Ovary (tissue), 9 donors: Measurements from ENCODE around the gene NAALADL2. TPM values are rescaled to one million over a fixed set of nuclear protein-coding genes. Genes with fewer than 3 reads are reported as not detected.

Experiments
- DNase-seq, 5 donors: peaks; one replicate each; pipeline ENCODE4 v3.0.0-alpha.2; 2019 to 2020
- H3K27ac ChIP-seq, 2 donors: fragments of 200-600 bp; one replicate each; pipeline versions ENCODE4 v1.5.1 to v1.8.0; 2019 to 2022
- H3K27me3 ChIP-seq: fragments of 200-600 bp; one replicate; pipeline ENCODE4 v1.8.0; 2022
- H3K36me3 ChIP-seq: fragments of 200-600 bp; sonication (generic); one replicate; pipeline ENCODE4 v1.5.1; 2019
- H3K4me1 ChIP-seq: one replicate; pipeline ENCODE4 v1.8.1; 2013; ENCODE audit warnings: mild to moderate bottlenecking, moderate library complexity; ENCODE audit not compliant: insufficient read depth
- H3K4me3 ChIP-seq: fragments of 200-600 bp; sonication (generic); one replicate; pipeline ENCODE4 v1.5.1; 2017
- H3K9me3 ChIP-seq, 2 donors: fragments of 200-600 bp in 1 of 2; sonication (generic) in 1 of 2; one replicate each; pipeline versions ENCODE4 v1.5.1 to v1.8.1; 2013 to 2019; ENCODE audit warnings: mild to moderate bottlenecking in 1 of 2, moderate library complexity in 1 of 2
- EP300 ChIP-seq: sonication (generic); formaldehyde crosslinking; IDR thresholded peaks from one replicate; pipeline ENCODE4 v1.6.1; 2017; ENCODE audit warnings: antibody characterized with exemption
- POLR2A ChIP-seq: fragments of 450-650 bp; IDR thresholded peaks from one replicate; pipeline ENCODE4 v1.6.1; 2017; ENCODE audit warnings: antibody characterized with exemption, mild to moderate bottlenecking, moderate library complexity
- WGBS, 3 donors: extraction: QIAGEN DNeasy Blood & Tissue Kit in 1 of 3; methylation state at CpG; one replicate each; pipeline versions ENCODE4 v1.1.5 to v1.1.7; 2013 to 2017; 5-methylcytosine and 5-hydroxymethylcytosine counted together
- intact Hi-C, 4 donors: fragments of 100-400 bp; cut with DNase I; formaldehyde crosslinking; loops; one replicate each; pipeline versions ENCODE4 v1.11.0 to v1.15.1; 2022 to 2023
- polyA plus RNA-seq, 2 donors: library from polyadenylated mRNA; stranded (reverse); fragments of 200-250 nt in 1 of 2; fragments of 350-450 nt in 1 of 2; fragmentation: Illumina TruSeq in 1 of 2; extraction: RNeasy Lipid Tissue Mini Kit (QIAGEN cat#74804) in 1 of 2; gene quantifications; one replicate each; pipeline ENCODE4 v1.2.3, GENCODE V29; 2013 to 2014
- total RNA-seq, 7 donors: library from RNA; depleted of rRNA in 2 of 7; stranded (reverse); fragments of >200 nt in 2 of 7; fragmentation: NEBNext Ultra II Directional in 3 of 7; extraction: Animal tissue kit (Norgen Biotek cat#: 25700) in 3 of 7; gene quantifications; one replicate each; pipeline versions ENCODE4 v1.1.0 to v1.2.4, GENCODE V29; 2016 to 2023
- TF ChIP-seq, protein P1 (sequence below), 3 donors: fragments of 450-650 bp in 2 of 3; fragments of 200-600 bp in 1 of 3; IDR thresholded peaks; one replicate each; pipeline versions ENCODE4 v1.5.1 to v1.8.0; 2016 to 2022; ENCODE audit warnings: antibody characterized with exemption in 3 of 3, mild to moderate bottlenecking in 1 of 3
- donor health status: DM: no; HTN: no; CAD: no; lungs with moderate emphysema.
- donor health status: DM: no; HTN: no; CAD: no.
- donor health status: Bipolar disorder and iron deficiency.
- donor health status: DM: yes; HTN: yes; CAD: no.
- donor health status: DM: no; HTN: no; CAD: no.
- donor health status: DM: yes; HTN: yes; CAD: no.

NAALADL2 gene
- total and polyA plus RNA-seq, 9 donors, result 2.3 to 29.3 (median 15.2) TPM

DNA sequence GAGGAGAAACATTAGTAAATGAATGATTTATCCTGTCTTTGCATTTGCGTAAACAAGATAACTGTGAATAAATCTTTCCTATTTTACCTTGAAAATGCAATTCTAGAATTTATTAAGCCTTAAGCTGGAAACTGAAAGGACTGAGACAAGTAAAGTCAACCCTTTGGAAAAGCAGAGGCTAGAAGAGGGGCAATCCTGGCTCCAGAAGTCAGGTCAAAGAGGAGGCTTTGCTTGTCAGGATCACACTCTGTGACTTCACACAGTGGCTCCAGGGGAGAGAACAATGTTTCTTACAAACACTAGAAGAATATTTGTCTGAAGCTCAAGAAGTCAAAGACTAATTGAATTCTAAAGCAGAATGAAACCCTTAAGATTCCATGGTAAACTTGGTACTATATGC is 530.4 kb downstream of the NAALADL2 start:
- WGBS, 3 donors, result 76 to 94% (median 90%) methylated on average over 1 of the region's 1 CpG

DNA sequence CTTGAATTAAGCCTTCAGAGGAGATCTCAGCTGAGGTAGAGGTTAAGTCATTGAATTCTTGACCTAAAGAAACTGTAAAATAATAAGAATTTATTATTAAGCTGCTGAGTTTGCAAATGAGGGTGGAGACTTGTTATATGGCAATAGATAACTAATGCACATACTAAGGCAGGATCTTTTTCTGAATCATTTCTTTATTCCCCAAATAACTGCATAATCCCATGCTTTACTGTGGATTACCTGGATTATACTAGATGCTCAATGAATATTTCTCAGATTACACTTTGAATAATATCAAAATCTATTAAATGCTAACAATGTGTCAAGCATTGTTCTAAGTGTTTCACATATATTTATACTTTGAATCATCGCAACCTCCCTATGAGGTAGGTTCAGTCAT is 532.5 kb downstream of the NAALADL2 start:
- H3K27me3 ChIP-seq, result no peaks in the 10 kb centered on the region
- H3K4me1 ChIP-seq, result no peaks in the 10 kb centered on the region
- TF ChIP-seq, protein P1, sequence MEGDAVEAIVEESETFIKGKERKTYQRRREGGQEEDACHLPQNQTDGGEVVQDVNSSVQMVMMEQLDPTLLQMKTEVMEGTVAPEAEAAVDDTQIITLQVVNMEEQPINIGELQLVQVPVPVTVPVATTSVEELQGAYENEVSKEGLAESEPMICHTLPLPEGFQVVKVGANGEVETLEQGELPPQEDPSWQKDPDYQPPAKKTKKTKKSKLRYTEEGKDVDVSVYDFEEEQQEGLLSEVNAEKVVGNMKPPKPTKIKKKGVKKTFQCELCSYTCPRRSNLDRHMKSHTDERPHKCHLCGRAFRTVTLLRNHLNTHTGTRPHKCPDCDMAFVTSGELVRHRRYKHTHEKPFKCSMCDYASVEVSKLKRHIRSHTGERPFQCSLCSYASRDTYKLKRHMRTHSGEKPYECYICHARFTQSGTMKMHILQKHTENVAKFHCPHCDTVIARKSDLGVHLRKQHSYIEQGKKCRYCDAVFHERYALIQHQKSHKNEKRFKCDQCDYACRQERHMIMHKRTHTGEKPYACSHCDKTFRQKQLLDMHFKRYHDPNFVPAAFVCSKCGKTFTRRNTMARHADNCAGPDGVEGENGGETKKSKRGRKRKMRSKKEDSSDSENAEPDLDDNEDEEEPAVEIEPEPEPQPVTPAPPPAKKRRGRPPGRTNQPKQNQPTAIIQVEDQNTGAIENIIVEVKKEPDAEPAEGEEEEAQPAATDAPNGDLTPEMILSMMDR (IDR thresholded peaks at IDR 0.05), result no peak
- TF ChIP-seq EP300 (no peak), POLR2A (no peak)
- no peaks in the 10 kb centered on the region for H3K36me3 ChIP-seq
- intact Hi-C loops, result no loop called here
- H3K4me3 ChIP-seq, result no peak overlapping the region
- H3K27ac ChIP-seq, result no peak overlapping the region
- DNase-seq, result no peak
- WGBS, 3 donors, result 98 to 100% (median 100%) methylated on average over 1 of the region's 1 CpG
- no peaks in the 10 kb centered on the region for H3K9me3 ChIP-seq

More for the DNA sequence above, 530.4 kb downstream of the NAALADL2 start:
- no peak overlapping the region for H3K4me3 ChIP-seq
- no peak for DNase-seq
- TF ChIP-seq POLR2A, result no peak
- no peak for TF ChIP-seq EP300
- TF ChIP-seq, protein P1 (IDR thresholded peaks at IDR 0.05), result no peak
- intact Hi-C loops, result no loop called here
- H3K27ac ChIP-seq, result no peak overlapping the region
- H3K36me3 ChIP-seq, result no peaks in the 10 kb centered on the region
- H3K9me3 ChIP-seq, result no peaks in the 10 kb centered on the region
- H3K27me3 ChIP-seq, result no peaks in the 10 kb centered on the region
- H3K4me1 ChIP-seq, result no peaks in the 10 kb centered on the region

DNA sequence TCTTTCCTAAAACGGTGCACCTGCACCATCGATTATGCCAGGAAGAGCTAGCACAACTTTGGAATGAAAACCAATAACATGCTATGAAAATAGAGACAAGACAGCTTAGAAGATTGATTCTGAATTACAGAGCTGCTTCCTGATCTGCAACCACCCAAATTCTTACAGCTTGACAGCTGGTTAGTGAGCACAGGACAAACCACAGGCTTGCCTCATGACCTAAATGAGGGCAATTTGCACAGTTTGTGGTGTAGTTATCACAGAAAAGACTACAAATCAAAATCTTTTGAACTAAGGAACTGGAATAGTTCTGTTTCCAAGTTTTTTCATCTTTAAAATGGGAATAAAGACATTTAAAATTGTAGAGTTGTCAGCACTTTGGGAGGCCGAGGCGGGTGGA is 533.5 kb downstream of the NAALADL2 start:
- Histone ChIP-seq H3K27me3 (no peaks in the 10 kb centered on the region), H3K36me3 (no peaks in the 10 kb centered on the region), H3K4me1 (no peaks in the 10 kb centered on the region), H3K9me3 (no peaks in the 10 kb centered on the region), H3K27ac (no peak overlapping the region), H3K4me3 (no peak overlapping the region)
- intact Hi-C loops, result no loop called here
- WGBS, 3 donors, result 69 to 88% (median 71%) methylated on average over 4 of the region's 4 CpGs
- DNase-seq, result no peak
- TF ChIP-seq POLR2A, result no peak
- no peak for TF ChIP-seq EP300
- TF ChIP-seq, protein P1 (IDR thresholded peaks at IDR 0.05), result no peak

DNA sequence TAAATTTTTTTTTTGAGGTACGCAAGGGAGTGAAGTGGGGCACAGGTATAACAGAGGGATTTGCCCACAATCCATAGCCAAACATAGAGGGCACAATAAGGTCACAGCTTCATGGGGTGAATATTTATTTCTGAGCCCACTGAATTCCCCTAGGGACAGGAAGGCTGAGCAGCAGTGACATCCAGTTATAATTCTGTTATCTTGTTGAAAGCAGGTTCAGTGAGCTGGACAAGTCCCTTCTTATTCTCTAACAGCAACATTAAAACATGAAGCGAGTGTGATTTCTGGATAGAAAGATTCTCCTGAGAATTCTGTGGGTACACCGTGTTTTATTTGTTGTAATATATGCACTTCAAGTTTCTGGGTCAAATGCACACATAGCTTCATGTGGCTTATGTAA is 538.2 kb downstream of the NAALADL2 start:
- 68 to 89% (median 80%) methylated on average over 3 of the region's 3 CpGs for WGBS, 3 donors
- H3K36me3 ChIP-seq, result no peaks in the 10 kb centered on the region
- intact Hi-C loops, result no loop called here

More for the DNA sequence above, 538.2 kb downstream of the NAALADL2 start:
- no peak overlapping the region for H3K27ac ChIP-seq
- TF ChIP-seq POLR2A (no peak), EP300 (no peak)
- TF ChIP-seq, protein P1 (IDR thresholded peaks at IDR 0.05), result no peak
- H3K27me3 ChIP-seq, result no peaks in the 10 kb centered on the region
- no peaks in the 10 kb centered on the region for H3K4me1 ChIP-seq
- H3K4me3 ChIP-seq, result no peak overlapping the region
- no peak for DNase-seq
- no peaks in the 10 kb centered on the region for H3K9me3 ChIP-seq
